ENCODE results near the gene NDRG3. TPM values are rescaled to one million over a fixed set of nuclear protein-coding genes. Genes with fewer than 3 reads are reported as not detected.

The NDRG3 gene
- total and polyA plus RNA-seq, 2 donors (not counting 3 experiments of a cell fraction or from before 2014, with no cell fraction given), result 25.7 to 27.7 TPM

- Histone ChIP-seq H3K4me2 (ENCODE audit: insufficient read depth, low read length) (no peak overlapping the region), H3K9me3 (replicated peaks; ENCODE audit: control insufficient read depth, insufficient read depth, low read length) (no peaks in the 10 kb centered on the region), H3K27ac (ENCODE audit: insufficient read depth, low read depth, low read length) (peak overlapping the region; percentile 16), H3K9me1 (replicated peaks; ENCODE audit: control insufficient read depth, extremely low read depth, insufficient read depth, low read length) (no peaks in the 10 kb centered on the region), H4K20me1 (replicated peaks; ENCODE audit: control insufficient read depth, extremely low read depth, insufficient read depth, low read length) (no peaks in the 10 kb centered on the region), H3K4me3 (replicated peaks in 1 of 3; ENCODE audit: insufficient read depth in 1 of 3, low read depth in 1 of 3, low read length in 3 of 3) (no peak overlapping the region), H2AFZ (ENCODE audit: low read depth, low read length) (no peak overlapping the region), H3K79me2 (ENCODE audit: control insufficient read depth, insufficient read depth, low read length) (no peaks in the 10 kb centered on the region), H3K27me3 (ENCODE audit: control insufficient read depth in 2 of 2, insufficient read depth in 2 of 2, low read length in 2 of 2) (no peaks in the 10 kb centered on the region), H3K36me3 (ENCODE audit: control insufficient read depth in 2 of 2, extremely low read depth in 1 of 2, insufficient read depth in 2 of 2, low read length in 2 of 2) (peaks cover 5 to 8% of the 10 kb centered on the region in 2 experiments), H3K4me1 (ENCODE audit: control insufficient read depth, extremely low read depth, insufficient read depth, low read length) (peaks cover 27% of the 10 kb centered on the region), H3K9ac (replicated peaks; ENCODE audit: extremely low read depth, insufficient read depth, low read length) (no peak overlapping the region)
- DNase-seq (ENCODE audit: low read depth, low spot score) (peak; percentile 78), FAIRE-seq (peak; percentile 82)
- ChIA-PET POLR2A (interaction anchor here (1.6 kb wide), 1 partner anchor 9 kb away, joined by 5 read pairs; the partner anchor contains the start of gene NDRG3), CTCF (interaction anchor here (0.5 to 5.3 kb wide), 37 partner anchors 8 to 552 kb away, joined by 3 to 50 read pairs (median 5); partner anchors contain the start of genes DSN1, MYL9, NDRG3 and RAB5IF)
- intact Hi-C loops (cut with micrococcal nuclease), result loop anchor here (1.0 kb wide), 2 partner anchors 142 to 198 kb away; no protein-coding TSS in a partner anchor
- no TSS peak for BruUV-seq (replicated peaks)
- dilution Hi-C loops (cut with MboI; ENCODE audit: extremely low pct_ligation_motif_present, low sequenced_read_pairs), result no loop called here
- TF ChIP-seq CTCF (IDR thresholded peaks at IDR 0.05; ENCODE audit: extremely low read depth in 1 of 2, insufficient read depth in 1 of 2, low read depth in 1 of 2, low read length in 2 of 2), result peak; percentile 71 to 75
- no peak for TF ChIP-seq JUN (IDR thresholded peaks at IDR 0.05; ENCODE audit: borderline replicate concordance, insufficient read depth, insufficient read length, low read depth)
- TF ChIP-seq FOS (IDR thresholded peaks at IDR 0.05; ENCODE audit: borderline replicate concordance, insufficient read depth, low read length), result no peak
Observed at GRCh38 chr20:36754656-36755222, 8.8 kb upstream of the NDRG3 start.

GRCh38 chr20:36752582-36752981 lies 6.7 kb upstream of the NDRG3 start:
- ChIA-PET POLR2A (no interaction called here), CTCF (no interaction called here)
- no peak for FAIRE-seq
- Histone ChIP-seq H3K27ac (ENCODE audit: insufficient read depth, low read depth, low read length) (no peak overlapping the region), H3K4me3 (replicated peaks in 1 of 3; ENCODE audit: insufficient read depth in 1 of 3, low read depth in 1 of 3, low read length in 3 of 3) (no peak overlapping the region), H3K9me3 (replicated peaks; ENCODE audit: control insufficient read depth, insufficient read depth, low read length) (no peaks in the 10 kb centered on the region), H3K4me1 (ENCODE audit: control insufficient read depth, extremely low read depth, insufficient read depth, low read length) (peaks cover 16% of the 10 kb centered on the region), H2AFZ (ENCODE audit: low read depth, low read length) (no peak overlapping the region), H3K9me1 (replicated peaks; ENCODE audit: control insufficient read depth, extremely low read depth, insufficient read depth, low read length) (no peaks in the 10 kb centered on the region), H4K20me1 (replicated peaks; ENCODE audit: control insufficient read depth, extremely low read depth, insufficient read depth, low read length) (no peaks in the 10 kb centered on the region), H3K4me2 (ENCODE audit: insufficient read depth, low read length) (no peak overlapping the region), H3K9ac (replicated peaks; ENCODE audit: extremely low read depth, insufficient read depth, low read length) (no peak overlapping the region), H3K36me3 (ENCODE audit: control insufficient read depth in 2 of 2, extremely low read depth in 1 of 2, insufficient read depth in 2 of 2, low read length in 2 of 2) (peaks cover 5 to 8% of the 10 kb centered on the region in 2 experiments), H3K79me2 (ENCODE audit: control insufficient read depth, insufficient read depth, low read length) (no peaks in the 10 kb centered on the region), H3K27me3 (ENCODE audit: control insufficient read depth in 2 of 2, insufficient read depth in 2 of 2, low read length in 2 of 2) (no peaks in the 10 kb centered on the region)
- no peak for DNase-seq (ENCODE audit: low read depth, low spot score)
- dilution Hi-C loops (cut with MboI; ENCODE audit: extremely low pct_ligation_motif_present, low sequenced_read_pairs), result no loop called here
- no TSS peak for BruUV-seq (replicated peaks)
- TF ChIP-seq FOS (IDR thresholded peaks at IDR 0.05; ENCODE audit: borderline replicate concordance, insufficient read depth, low read length), result no peak
- TF ChIP-seq CTCF (IDR thresholded peaks at IDR 0.05; ENCODE audit: extremely low read depth in 1 of 2, insufficient read depth in 1 of 2, low read depth in 1 of 2, low read length in 2 of 2), result no peak
- TF ChIP-seq JUN (IDR thresholded peaks at IDR 0.05; ENCODE audit: borderline replicate concordance, insufficient read depth, insufficient read length, low read depth), result no peak
- TF ChIP-seq EZH2 (IDR thresholded peaks at IDR 0.05; ENCODE audit: borderline replicate concordance, low read depth, low read length, severe bottlenecking), result no peak
- intact Hi-C loops (cut with micrococcal nuclease), result no loop called here
